ENCODE measurements around the gene CAPN8.

DNA sequence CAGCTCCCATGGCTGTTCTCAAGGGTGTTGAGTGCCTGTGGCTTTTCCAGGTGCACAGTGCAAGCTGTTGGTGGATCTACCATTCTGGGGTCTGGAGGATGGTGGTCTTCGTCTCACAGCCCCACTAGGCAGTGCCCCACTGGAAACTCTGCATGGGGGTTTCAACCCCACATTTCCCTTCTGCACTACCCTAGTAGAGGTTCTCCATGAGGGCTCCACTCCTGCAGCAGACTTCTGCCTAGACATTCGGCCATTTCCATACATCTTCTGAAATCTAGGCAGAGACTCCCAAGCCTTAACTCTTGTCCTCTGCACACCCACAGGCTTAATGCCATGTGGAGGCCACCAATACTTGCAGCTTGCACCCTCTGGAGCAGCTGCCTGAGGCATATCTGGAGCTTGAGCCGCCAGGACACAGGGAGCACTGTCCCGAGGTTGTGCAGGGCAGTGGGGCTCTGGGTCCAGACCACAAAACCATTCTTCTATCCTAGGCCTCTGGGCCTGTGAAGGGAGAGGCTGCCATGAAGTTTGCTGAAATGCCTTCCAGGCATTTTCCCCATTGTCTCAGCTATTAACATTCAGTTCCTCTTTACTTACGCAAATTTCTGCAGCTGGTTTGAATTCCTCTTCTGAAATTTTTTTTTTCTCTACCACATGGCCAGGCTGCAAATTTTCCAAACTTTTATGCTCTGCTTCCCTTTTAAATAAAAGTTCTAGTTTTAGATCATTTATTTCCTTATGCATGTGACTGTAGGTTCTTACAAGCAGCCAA lies 8.8 kb upstream of the CAPN8 start:
- TF ChIP-seq, protein P1, sequence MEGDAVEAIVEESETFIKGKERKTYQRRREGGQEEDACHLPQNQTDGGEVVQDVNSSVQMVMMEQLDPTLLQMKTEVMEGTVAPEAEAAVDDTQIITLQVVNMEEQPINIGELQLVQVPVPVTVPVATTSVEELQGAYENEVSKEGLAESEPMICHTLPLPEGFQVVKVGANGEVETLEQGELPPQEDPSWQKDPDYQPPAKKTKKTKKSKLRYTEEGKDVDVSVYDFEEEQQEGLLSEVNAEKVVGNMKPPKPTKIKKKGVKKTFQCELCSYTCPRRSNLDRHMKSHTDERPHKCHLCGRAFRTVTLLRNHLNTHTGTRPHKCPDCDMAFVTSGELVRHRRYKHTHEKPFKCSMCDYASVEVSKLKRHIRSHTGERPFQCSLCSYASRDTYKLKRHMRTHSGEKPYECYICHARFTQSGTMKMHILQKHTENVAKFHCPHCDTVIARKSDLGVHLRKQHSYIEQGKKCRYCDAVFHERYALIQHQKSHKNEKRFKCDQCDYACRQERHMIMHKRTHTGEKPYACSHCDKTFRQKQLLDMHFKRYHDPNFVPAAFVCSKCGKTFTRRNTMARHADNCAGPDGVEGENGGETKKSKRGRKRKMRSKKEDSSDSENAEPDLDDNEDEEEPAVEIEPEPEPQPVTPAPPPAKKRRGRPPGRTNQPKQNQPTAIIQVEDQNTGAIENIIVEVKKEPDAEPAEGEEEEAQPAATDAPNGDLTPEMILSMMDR (IDR thresholded peaks at IDR 0.05) = no peak
- no peak for TF ChIP-seq EZH2 (IDR thresholded peaks at IDR 0.05; ENCODE audit: borderline replicate concordance, insufficient read depth, low read depth, low read length, poor library complexity, severe bottlenecking)

Data from B cell (primary cell).